Glomerular visceral epithelial cell (primary cell): ENCODE data around the gene PFKFB3.

Experiments
- DNase-seq: peaks from one replicate; pipeline ENCODE4 v3.0.0-alpha.2; 2016; ENCODE audit errors: extremely low spot score

PFKFB3 gene

DNA sequence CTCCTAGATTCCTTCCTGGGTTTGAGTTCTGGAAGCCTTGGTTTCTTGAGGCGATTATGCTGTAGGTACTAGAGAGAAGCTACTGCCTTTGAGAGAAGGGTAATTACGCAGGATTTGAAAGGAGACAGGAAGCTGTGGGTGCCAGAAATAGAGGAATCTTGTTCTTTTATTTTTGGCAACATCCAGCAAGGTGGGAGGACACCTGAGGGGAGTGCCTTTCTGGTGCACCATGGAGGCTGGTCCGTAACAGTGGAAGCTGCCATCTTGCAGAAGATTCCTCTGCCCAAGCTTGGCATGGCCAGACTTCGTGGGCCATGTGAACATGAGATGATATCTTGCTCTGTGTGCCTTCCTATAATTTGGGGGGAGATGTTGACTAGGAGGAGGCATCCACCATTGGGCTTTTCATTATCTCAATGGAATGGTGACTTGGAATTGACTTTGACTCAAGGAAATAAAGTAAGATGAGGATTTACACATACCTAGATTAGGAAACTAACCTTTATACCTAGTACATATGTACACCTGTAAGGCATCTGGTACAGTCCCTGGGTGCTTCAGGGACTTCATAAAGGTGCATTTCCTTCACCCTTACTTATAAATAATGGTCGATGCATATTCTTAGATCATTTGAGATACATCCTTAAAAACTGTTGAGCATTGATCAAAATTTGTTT, 98.2 kb downstream of the PFKFB3 start:
- DNase-seq, result no peak

- DNase-seq, result peak; percentile 63
Measured at GRCh38 chr10:6301488-6302075, 98.8 kb downstream of the PFKFB3 start.
